ENCODE results near the gene N4BP2.

The N4BP2 gene

DNA sequence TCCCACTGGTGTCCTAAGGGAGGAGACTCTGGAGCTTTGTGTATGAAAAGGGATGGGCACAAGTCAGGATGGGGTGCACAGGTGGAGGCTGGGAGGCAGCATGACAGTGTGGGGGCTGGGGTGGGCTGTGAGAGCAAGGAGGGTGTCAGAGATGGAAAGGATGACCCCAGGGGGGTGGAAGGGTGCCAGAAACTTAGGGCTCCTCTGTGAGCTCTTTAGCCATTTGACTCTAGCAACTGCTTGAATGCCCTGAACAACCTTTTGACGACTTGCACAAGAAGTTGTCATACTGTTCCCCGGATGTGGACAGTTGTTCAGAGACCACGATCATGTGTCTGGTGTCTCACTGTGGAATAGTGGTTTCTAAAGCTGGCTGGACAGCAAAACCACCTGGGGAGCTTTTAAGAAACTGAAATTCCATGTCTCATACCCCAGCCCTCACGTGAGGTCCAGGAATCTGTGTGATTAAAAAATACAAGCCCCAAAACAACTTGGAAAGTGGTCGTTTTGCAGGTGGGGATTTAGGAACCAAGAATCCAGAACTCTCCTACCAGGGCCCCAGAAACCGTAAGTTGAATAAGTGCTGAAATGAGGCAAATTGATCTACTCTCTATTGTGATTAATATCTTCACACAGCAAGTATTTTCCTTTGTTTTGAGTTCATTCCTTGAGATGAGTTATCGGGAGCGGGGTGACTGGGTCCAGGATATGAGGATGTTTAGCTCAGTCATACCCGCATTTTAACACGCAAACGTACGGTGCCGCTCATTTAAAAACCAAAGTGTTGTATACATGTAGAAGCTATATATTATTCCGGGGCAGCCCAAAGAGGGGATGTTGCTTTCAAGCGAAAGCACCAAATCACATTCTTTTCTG is 143.6 kb downstream of the N4BP2 start:
- peak; percentile 82 for DNase-seq (ENCODE audit: low read depth, low spot score)
- peak overlapping the region; percentile 73 for H3K4me3 ChIP-seq (ENCODE audit: low read length)

GRCh38 chr4:40200875-40201801 is 144.5 kb downstream of the N4BP2 start:
- peak overlapping the region; percentile 73 for H3K4me3 ChIP-seq (ENCODE audit: low read length)
- no peak for DNase-seq (ENCODE audit: low read depth, low spot score)

DNA sequence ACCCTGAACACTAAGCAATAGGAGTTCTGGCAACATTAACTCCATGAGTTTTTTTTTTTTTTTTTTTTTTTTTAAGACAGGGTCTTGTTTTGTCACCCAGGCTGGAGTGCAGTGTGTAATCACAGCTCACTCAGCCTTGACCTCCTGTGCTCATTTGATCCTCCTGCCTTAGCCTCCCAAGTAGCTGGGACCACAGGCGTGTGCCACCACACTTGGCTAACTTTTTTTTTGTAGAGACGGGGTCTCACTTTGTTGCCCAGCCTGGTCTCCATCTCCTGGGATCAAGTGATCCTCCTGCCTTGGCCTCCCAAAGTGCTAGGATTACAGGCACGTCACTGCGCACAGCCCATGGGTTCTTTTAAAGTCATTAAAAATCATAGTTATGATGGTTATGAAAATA is 145.2 kb downstream of the N4BP2 start:
- no peak for DNase-seq (ENCODE audit: low read depth, low spot score)
- no peak overlapping the region; the same call in 1 of the 2 replicates for H3K4me3 ChIP-seq (ENCODE audit: low read length)

DNA sequence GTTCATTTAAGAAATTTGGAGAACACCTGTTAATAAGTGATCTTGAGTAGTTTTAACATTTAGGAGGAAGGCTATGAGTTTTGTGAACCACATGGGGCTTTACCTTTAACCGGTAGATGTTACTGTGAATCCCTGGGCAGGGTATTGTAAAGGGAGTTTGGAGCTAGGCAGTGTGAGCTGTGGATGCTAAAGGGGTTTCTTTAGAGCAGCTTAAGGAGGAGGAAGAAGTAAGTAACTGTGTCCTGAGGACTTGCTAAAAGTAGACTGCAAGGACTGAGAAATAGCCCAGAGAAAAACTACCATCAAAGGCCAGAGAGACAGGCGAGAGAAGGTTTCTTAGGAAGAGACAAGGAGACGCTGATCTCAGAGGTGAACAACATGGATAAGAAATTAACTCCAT is 145.8 kb downstream of the N4BP2 start:
- no peak for DNase-seq (ENCODE audit: low read depth, low spot score)
- H3K4me3 ChIP-seq (ENCODE audit: low read length) = peak overlapping the region; percentile 13

GRCh38 chr4:40204507-40205258 is 148.0 kb downstream of the N4BP2 start:
- DNase-seq (ENCODE audit: low read depth, low spot score) = no peak
- peak overlapping the region; percentile 30 for H3K4me3 ChIP-seq (ENCODE audit: low read length)

GRCh38 chr4:40205259-40206198 is 148.9 kb downstream of the N4BP2 start:
- no peak for DNase-seq (ENCODE audit: low read depth, low spot score)

GRCh38 chr4:40206426-40206825 is 149.8 kb downstream of the N4BP2 start:
- DNase-seq (ENCODE audit: low read depth, low spot score) = no peak
- H3K4me3 ChIP-seq (ENCODE audit: low read length) = no peak overlapping the region

More at GRCh38 chr4:40205259-40206198, 148.9 kb downstream of the N4BP2 start:
- H3K4me3 ChIP-seq (ENCODE audit: low read length) = peak overlapping the region; percentile 20

All from Jurkat, Clone E6-1 (cell line).